ENCODE measurements around the gene SCLT1. TPM values are rescaled to one million over a fixed set of nuclear protein-coding genes. Genes with fewer than 3 reads are reported as not detected.

Gene SCLT1
- polyA plus RNA-seq, 10 donors = 7.5 to 13.3 (median 9.7) TPM

DNA sequence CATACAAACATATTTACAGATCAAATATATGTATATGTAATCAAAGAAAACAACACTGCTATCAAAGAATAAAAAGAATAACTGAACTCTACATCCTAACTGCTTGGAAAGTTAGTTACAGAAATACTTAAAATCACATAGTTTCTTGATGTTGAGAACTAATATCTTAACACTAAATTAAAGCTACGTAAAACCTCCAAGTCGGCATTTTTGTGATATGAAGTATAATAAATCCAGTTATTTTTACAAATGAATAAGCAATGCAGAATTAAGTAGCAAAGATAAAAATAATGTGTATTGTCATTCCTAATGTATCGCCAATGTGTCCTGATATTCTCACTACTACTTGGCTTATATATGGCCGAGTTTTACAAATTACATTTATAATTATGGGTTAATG lies 215.4 kb downstream of the SCLT1 start:
- DNase-seq = no peak

DNA sequence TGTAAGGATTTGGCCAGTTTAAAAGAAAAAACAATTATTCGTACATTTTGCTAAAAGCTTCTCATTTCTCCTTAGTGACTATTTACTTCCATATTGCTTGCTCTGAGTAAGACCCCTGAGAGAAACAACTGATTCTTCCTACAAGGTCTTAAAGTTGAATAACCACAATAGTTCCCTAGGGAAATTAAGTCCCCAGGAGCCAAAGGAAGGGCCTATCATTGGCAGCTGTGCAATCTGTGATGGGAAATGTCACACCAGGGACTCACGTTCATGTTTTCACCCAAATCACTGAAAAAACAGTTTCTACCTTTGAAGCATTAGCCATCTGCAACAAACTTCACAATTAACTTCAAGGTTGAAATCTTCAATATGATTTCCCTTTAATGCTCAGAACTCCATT lies 217.1 kb downstream of the SCLT1 start:
- no peak for DNase-seq

DNA sequence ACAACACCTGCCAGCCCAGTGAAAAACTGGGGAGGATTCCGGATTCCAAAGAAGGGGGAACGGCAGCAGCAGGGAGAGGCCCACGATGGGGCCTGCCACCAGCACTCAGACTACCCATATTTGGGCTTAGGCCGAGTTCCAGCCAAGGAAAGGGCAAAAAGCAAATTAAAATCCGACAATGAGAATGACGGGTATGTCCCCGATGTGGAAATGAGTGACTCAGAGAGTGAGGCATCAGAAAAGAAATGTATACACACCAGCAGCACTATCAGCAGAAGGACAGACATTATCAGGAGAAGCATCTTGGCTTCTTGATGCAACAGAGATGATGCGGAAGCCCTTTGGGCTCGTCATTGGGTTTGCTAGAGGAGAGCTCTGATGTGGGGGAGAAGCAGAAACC lies 221.4 kb downstream of the SCLT1 start:
- peak in 1 of 3 donors; percentile 57 for DNase-seq

DNA sequence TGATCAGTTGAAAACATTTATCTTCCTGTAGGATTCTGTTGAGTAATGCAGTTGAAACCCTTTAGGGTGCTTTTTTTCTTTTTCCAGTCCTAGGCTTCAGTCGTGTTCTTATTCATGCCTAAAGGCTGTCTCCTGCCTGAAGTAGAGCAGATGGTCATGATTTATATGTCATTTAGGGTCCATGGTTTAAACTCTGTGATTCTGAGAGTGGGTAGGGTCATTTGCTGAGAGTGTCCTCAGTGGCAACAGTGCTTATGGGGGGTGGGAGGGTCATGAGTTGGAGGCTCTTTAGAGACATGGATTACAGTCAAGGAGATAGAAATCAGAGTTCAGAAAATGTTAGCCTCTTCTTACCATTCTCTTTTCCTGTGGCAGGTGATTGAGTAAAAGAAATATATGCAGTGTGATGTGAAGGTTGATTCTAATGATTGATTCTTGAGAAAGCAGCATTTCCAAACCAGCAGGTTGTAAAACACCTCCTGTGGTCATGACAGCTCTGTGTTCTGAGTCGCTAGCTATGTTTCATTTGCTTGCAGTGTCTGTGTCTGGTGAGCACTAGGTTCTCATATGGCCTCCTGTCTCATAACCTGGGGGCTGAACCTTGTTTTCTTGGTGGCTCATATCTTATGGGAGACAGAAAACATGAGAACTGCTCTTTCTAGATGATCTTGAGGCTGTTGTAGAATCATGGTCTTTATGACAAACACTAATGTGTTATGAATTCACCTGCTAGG lies 223.4 kb downstream of the SCLT1 start:
- no peak for DNase-seq

DNA sequence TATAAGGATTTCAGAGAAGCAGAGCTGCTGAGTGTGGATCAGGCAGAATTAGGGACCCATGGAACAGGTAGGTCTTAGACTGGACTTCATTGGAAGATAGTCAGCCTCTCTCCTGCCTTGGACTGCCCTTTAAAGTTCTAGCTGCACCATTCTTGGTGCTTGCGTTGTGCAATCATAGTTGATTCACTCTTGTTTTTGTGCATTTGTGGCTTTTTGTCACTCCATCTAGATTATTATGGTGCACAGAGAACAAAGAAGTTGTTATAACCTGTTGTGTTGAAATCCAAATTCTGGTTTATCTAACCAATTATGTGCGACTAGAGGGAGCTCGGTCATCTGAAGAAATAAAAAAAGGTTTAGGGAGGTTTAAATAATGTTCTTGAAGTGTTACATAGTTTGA lies 224.6 kb downstream of the SCLT1 start:
- DNase-seq = no peak

DNA sequence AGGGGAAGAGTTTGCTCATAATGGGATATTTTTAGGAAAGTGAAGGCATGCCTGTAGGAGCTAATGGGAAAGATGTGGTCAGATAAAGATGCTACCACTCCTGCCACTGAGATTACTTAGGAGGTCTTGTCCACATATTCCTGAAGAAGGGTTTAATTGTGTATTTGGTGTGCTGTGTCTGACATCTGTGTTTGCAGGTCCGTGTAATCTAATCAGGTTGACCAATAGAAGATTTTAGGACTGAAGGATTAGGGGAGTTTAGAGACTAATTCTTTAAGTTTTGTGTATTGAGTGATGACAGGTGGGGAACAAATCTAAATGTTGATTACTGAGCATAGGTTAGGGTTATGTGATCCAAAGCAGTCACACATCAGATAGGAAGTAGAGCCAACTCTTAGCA lies 226.6 kb downstream of the SCLT1 start:
- DNase-seq = no peak

DNA sequence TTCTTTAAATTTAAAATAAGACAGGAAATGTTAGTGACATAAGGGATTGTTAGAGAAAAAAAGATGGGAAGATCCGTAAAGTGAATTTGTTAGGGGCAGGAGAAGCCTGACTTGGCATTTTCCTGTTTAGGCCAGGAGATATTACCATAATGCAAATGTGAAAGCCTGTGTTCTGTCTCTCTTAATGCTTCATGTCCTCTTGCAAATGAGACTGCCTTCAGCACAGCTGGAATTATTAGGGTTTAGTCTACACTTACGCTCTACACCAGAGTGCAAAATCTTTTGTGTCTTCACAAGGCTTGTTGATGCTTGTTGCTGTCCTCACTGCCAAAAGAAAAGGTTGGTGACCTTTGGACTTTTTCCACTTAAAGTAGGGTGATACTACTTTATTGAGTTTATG lies 227.1 kb downstream of the SCLT1 start:
- no peak for DNase-seq

DNA sequence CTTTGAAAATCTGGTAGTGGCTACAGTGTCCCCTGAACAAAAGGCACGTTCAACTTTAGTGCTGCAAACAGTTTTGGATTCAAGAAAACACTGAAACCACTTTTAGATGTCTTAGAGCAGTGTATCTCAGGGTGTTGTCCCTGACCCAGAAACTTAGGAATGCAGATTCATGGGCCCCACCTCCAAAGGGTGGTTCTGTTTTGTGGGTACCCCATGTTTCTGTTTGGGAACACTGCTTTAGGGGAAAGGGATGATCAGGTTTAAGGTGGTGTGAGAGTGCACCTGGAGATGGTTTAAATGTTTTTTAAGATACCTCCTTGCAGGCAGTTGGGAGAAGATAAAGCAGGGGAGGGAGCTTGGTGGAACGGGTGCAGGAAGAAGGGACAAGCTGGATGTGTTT lies 228.2 kb downstream of the SCLT1 start:
- DNase-seq = no peak

DNA sequence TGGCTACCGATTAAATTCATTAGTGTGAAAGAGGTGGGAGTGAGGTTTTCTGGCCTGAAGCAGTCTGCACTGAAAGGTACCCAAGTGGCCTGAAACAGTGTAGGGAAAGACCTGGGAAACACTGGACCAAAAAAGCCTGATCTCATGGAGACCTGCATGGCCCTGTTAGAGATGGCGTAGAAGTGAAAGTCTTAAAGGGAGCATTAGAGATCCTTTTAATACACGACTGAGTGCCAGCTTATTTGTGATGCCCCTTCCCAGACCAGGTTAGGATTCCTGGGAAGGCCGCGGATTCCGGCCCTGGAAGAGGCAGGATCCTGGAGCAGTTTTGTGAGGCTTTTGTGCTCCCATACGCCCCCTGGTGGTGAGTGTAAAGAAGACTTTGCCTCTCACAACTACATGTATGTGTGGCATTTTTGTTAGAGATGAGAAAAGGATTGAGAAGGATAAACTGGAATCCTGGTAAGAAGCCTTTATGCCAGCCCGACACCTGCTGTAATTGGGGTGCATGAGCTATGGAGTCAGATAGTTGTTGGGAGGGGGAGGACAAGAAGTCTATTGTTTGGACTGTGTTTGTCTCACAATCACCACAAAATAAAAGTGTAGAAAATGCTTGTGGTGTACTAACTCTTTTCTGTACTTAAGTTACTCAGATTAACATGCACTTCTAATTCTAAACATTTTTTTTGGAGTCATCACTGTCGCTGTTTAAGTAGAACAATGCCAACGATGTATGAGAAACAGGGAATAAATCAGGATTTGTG lies 229.8 kb downstream of the SCLT1 start:
- DNase-seq = peak; percentile 84 to 89 (median 87)

DNA sequence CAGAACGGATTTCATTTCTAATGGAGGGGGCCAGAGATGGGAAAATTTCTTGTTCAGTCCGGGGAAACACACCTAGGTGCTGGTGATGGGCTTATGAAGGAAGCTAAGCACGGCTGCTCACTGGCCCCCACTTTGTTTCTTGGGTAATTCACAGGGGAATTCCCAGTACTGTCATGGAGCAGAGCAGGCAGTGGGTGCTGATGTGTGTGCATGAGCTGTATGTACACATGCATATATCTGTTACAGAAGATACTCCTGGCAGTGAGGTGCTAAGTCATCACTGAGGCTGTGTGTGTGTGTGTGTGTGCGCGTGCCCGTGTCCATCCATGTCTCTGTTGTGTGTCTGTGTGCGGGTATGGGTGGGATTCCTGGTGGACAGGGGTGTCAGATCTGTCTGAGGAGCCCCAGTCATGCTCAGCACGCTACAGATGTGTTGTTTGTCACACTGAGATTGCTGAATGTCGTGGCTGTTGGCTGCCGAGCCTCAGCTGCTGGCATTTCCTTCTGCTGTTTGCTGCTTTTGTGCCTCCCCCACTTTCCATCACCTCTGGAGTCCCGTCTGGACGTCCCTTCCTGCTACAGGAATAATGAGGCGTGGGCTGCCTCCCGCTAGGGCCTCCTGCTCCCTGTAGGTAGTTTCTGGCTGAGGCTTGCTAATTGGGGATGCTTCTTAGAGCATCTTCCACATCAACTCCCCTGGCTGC lies 230.6 kb downstream of the SCLT1 start:
- DNase-seq = no peak

DNA sequence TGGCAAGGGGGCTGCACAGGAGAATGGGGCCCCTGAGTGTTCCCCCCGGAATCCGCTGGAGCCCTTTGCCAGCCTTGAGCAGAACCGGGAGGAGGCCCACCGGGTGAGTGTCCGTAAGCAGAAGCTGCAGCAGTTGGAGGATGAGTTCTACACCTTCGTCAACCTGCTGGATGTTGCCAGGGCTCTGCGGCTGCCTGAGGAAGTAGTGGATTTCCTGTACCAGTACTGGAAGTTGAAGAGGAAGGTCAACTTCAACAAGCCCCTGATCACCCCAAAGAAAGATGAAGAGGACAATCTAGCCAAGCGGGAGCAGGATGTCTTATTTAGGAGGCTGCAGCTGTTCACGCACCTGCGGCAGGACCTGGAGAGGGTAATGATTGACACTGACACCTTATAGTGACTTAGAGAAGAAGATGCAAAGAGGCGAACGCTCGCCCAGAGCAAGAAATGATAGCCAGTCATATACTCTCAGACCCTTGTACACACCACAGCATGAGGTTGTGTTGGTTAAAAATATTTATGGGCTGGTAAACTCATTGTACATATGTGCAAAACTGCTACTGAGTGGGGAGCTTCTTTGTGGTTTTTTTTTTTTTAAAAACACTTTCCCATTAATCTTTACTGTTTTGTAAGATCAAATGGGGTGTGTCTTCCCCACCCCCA lies 231.4 kb downstream of the SCLT1 start:
- no peak for DNase-seq

DNA sequence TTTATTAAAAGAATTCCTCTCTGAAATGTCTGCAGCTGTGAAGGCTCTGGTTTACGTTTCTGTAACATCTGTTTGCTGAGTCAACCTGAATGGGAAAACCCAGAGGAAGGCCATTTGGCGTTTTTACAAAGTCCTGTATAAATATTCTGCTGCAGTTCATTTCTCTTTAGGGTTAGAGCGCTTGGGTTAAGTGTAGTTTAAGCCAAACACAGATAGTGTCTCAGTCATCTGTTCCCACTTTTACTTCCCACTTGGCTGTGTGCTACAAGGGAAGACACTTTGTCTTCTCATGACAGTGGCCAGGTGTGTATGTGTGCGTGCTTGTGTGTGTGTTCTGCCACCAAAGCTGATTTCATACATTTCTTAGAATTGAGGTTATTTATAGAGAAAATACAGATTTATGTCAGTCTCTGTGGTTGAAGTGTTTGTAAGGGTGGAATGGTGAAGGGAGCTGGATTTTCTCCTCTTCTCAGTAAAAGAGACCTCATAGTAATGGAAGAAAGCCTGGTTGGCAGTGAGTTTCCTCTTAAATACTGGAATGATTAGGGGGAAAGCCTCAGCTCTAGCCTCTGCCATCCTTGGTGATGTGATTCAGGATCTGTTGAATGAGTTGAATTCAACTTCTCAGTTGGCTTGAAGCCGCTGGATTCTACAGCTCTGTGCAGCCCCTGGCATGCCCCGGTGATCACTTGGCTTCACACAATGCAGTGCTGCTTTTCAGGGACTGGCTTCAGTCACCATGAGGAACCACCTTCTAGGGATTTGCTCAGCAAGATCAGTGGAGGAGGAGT lies 233.3 kb downstream of the SCLT1 start:
- DNase-seq = peak; percentile 86 to 93 (median 86)

DNA sequence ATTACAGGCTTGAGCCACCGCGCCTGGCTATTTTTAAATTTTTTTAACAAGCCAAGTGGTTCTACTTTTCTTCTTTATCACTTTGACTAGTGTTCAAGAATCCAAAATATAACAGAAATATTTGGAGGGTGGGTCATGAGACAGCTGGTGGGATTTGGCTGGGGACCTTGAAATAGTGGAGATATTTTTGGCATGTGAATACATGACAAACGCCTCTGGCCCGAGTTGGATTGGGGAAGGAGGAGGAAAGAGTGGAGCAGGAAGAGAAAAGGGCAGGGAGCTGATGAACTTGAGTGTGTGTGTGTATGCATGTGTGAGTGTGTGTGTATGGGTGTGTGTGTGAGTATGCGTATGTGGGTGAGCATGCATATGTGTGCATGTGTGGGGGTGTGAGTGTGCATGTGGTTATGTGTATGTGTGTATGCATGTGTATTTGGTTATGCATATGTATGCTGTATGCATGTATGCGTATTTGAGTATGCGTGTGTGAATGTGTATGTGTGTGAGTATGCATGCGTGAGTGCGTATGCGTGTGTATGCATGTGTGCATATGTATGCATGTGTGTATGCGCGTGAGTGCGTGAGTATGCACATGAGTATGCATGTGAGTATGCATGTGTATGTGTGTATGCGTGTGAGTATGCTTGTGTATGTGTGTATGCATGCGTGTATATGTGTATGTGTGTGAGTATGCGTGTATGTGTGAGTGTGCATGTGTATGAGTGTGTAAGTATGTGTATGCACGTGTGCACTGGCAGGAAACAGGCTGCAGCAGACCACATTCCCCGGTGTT lies 234.3 kb downstream of the SCLT1 start:
- peak; percentile 75 to 86 (median 85) for DNase-seq

DNA sequence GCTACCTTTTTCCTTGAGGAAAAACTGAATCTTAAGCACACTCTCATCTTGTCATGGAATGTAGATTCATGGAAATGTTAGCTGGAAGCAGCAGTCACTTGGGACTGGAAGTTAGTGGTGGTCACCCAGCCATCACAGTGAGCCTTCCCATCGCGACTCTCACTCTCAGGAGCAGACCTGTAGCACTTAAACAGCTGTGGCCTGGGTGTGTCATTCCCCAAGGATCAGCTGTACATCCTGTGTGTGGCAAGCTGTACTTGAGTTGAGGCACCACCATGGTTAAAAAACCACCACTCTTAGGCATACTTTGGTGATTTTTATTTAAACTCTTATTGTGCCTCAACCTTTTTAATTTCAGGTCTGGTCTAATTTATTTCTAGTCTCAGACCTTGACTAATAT lies 237.1 kb downstream of the SCLT1 start:
- no peak for DNase-seq

DNA sequence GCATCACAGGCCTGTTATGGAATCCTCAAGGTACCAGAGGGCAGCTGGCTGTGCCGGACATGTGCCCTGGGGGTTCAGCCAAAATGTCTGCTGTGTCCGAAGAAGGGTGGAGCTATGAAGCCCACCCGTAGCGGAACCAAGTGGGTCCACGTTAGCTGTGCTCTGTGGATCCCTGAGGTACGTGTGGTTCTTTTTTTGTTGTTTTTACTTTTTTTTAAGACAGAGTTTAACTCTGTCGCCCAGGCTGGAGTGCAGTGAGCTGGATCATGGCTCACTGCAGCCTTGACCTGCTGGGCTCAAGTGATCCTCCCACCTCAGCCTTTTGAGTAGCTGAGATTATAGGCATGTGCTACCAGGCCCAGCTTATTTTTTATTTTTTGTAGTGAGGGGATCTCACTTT lies 237.7 kb downstream of the SCLT1 start:
- no peak for DNase-seq

DNA sequence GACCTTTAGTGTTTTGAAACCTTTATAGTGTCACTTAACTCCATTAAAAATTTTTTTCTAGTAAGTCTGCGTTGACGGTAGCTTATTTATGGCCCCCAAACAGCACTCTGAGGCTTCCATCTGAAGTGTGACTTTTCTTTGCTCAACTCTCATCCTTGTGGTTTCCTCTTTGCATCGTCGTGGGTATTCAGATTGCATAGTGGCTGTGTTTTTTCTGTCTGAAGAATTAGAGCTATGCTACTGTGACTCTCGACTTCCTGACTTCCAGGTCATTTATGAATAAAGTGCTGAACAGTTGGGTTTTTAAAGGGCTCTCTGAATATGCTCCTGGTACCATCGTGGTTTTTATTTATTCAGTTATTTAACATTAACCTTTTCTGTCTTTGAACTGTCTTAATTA lies 238.9 kb downstream of the SCLT1 start:
- peak in 1 of 3 donors; percentile 46 for DNase-seq

DNA sequence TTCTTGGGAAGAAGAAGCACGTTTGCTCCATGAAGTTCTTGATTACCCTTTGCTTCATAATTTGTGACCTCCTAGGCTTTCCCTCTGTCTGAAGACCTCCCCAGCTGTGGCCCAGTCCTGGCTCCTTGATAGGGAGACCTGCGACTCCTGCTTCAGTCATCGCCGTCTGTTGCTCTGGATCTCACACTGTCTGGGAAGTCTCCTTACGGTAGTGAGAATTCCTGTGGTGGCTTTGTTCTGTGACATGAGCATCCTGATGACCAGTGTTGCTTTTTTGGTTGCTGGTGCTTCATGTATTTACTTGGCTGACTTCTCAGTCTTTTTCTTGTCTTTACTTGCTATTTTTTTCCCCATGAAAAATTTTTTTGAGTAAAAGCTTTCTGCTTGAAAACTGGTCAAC lies 239.6 kb downstream of the SCLT1 start:
- peak in 1 of 3 donors; percentile 22 for DNase-seq

DNA sequence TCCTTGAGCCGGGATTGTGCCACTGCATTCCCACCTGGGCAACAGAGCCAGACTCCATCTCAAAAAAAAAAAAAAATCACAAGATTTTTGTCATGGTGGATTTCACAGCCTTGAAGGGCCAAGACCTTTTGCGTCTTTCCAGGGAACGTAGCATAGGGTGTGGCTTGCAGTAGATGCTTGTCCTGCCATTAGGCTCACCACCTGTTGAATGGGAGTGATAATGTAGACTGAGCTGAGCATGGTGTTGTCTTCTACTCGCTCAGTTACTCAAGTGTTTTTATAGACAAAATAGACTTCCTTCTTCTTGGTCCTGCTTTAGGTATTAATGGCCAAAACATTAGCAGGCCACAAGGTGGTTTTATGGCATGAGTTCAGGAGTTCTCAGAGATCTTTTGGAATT lies 243.1 kb downstream of the SCLT1 start:
- no peak for DNase-seq

DNA sequence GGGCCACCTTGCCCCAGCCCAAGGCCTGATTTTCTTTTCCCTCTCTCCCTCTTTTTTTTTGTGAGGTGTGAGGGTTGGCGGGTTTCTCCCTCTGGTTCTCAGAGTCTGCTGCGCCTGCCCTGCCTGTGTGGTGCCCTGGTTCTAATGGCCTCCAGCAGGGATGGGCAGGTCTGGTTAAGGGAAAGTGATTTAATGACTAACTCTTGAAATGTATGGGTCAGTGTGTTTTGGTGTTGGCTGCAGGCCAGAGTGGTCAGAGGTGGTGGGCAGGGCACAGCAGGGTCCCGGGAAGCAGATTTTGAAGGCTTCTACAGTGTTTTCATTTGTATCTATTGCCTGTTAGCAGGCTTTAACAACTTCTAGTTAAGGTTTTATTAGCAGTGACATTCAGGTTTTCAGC lies 244.9 kb downstream of the SCLT1 start:
- DNase-seq = no peak

DNA sequence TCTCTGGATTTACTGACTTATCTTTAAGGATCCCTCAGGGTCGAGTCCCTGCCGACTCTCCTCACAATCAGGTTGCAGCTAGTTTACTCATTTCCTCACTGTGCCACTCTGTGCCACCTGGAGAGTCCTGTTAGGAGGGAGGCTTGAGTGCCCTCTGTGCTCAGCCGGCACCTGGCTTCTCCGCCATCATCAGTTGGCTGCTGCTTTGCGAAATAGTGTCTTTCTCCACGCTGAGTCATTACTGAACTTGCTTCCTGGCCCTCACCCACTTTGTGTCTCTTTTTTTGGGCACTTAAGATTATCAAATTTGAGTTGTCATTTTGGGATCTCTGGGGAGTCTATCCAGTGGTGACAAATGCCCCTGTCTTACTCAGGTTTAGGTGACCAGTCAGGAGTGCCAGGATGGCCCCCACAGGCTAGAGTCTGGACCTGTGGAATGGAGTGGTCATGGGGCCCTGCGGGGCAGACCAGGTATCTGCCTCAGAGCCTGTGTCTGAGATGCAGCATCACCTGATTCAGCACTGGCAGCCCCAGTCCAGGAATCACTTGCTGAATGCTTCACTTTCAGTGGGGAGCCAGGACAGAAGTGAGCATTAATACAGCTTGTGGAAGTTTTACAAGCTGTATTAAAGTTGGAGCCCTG lies 246.1 kb downstream of the SCLT1 start:
- no peak for DNase-seq

All from muscle of back (tissue), 11 donors.